Activated CD8-positive, alpha-beta T cell treated with anti-CD3 and anti-CD28 coated beads, Interleukin-2, amount 10 ng/mL, durations not matched to agents 7 days and 5 days (primary cell): ENCODE results near the gene CRIM1. TPM values are rescaled to one million over a fixed set of nuclear protein-coding genes. Genes with fewer than 3 reads are reported as not detected.

Source experiments
- ATAC-seq: fragments of 150-1000 bp; cut with Tn5 transposase; one replicate; pipeline ENCODE4 v1.10.0; 2021; ENCODE audit warnings: moderate library complexity
- CTCF ChIA-PET: fragments of 350-600 bp; sonication (Branson Sonifier 250); formaldehyde crosslinking; loops from one replicate; lab custom pipeline; 2021; ENCODE audit warnings: antibody characterized with exemption; lab: Charles Lee
- POLR2A ChIA-PET: fragments of 350-600 bp; sonication (Branson Sonifier 250); formaldehyde crosslinking; loops from one replicate; lab custom pipeline; 2021; ENCODE audit warnings: antibody characterized with exemption; lab: Charles Lee
- DNase-seq: peaks from one replicate; pipeline ENCODE4 v3.0.0-alpha.2; 2020
- H3K27ac Mint-ChIP-seq: one replicate; pipeline ENCODE4 v1.8.0; 2021; ENCODE audit warnings: mild to moderate bottlenecking, mixed read lengths
- H3K27me3 Mint-ChIP-seq: one replicate; pipeline ENCODE4 v1.8.0; 2021; ENCODE audit warnings: low read depth, mixed read lengths
- H3K36me3 Mint-ChIP-seq: one replicate; pipeline ENCODE4 v1.8.0; 2021; ENCODE audit warnings: low read depth, mixed read lengths
- H3K4me1 Mint-ChIP-seq: one replicate; pipeline ENCODE4 v1.8.0; 2021; ENCODE audit warnings: low read depth, mixed read lengths
- H3K4me3 Mint-ChIP-seq: one replicate; pipeline ENCODE4 v1.8.0; 2021; ENCODE audit warnings: mild to moderate bottlenecking, mixed read lengths
- H3K9me3 Mint-ChIP-seq: one replicate; pipeline ENCODE4 v1.8.0; 2022; ENCODE audit warnings: mixed read lengths; ENCODE audit not compliant: insufficient read depth
- total RNA-seq, 2 experiments: library from RNA; stranded (reverse); gene quantifications; one replicate each; pipeline ENCODE4 v1.2.3, GENCODE V29; 2021

The CRIM1 gene
- total RNA-seq, 2 experiments from 2014 or later, result 3.7 to 4.4 TPM

DNA sequence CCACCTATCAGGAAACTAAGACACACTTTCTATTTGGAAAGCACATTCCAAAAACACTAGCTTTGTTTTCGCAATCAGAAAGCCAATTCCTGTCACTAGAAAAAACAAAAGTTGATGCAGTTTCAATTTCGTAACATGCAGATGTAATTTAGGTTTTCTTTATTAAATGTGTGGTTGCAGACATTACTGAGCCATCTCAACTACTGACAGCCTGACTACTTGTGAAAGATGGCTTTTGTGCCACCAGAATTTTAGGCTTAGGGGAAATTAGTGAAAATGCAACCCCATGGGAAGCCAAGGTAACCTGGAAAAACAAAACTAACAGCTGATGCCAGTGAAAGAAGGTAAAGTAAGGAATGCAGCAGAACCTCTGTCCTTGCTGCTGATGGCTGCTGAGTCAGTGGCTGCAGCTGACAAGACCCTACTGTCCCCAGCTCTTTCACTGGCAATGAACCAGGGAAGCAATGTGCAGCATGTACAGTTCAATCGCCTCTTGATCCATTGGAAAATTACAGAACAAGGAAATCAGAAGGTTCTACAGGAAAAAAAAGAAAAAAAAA lies 207.5 kb downstream of the CRIM1 start:
- ATAC-seq (no peak), DNase-seq (no peak)
- Mint-ChIP-seq H3K27me3 (no peaks in the 10 kb centered on the region), H3K4me3 (no peak overlapping the region), H3K36me3 (peaks cover 14% of the 10 kb centered on the region), H3K27ac (no peak overlapping the region), H3K9me3 (no peaks in the 10 kb centered on the region), H3K4me1 (peaks cover 5% of the 10 kb centered on the region)
- POLR2A ChIA-PET, result no interaction called here
- CTCF ChIA-PET, result interaction anchor here (1.0 to 1.2 kb wide), 2 partner anchors 55 to 102 kb away, joined by 3 to 4 read pairs; no protein-coding TSS in a partner anchor

DNA sequence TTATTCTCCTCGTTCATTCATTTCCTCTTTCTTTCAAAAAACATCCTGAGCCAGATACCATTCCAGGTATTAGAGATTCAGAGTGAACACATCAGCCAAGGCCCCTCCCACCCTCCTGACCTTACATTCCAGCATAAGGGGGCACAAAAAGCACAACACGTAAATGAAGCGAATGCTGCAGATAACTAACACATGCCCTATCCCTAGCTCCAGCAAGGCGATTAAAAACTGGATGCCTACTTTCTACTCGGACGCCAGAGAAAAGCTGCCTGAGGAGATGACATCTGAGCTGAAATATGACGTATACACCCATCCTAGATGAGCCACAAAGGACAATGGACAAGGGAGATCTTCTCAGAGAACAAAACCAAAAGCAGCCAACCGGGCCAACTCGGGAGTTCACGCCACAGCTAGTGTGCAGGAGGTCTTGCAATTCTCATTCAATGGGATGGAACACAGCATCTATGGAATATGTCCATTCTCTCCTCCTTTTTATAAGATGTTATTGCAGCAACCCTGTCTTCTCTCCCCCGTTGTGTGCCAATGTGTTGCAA lies 208.9 kb downstream of the CRIM1 start:
- ChIA-PET CTCF (no interaction called here), POLR2A (no interaction called here)
- Mint-ChIP-seq H3K36me3 (peaks cover 12% of the 10 kb centered on the region), H3K4me1 (peaks cover 5% of the 10 kb centered on the region), H3K27ac (no peak overlapping the region), H3K4me3 (no peak overlapping the region), H3K27me3 (no peaks in the 10 kb centered on the region), H3K9me3 (no peaks in the 10 kb centered on the region)
- DNase-seq (no peak), ATAC-seq (no peak)

DNA sequence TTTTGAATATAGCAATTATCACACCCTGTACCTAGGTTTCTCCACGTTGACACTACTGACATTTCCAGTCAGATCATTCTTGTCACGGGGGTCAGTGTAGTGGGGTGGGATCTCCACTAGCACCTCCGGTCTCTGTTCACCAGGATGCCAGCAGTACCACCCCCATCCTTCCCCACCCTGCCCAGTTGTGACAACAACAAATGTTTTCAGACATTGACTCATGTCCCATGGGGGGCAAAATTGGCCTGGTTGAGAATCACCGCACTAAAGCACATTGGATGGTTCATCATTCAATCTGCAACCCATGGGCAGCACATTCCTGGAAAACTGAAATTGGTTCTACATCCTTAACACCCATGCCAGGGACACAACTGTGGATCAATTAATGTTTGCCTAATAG lies 210.1 kb downstream of the CRIM1 start:
- peaks cover 5% of the 10 kb centered on the region for H3K4me1 Mint-ChIP-seq
- ATAC-seq, result no peak
- no peak for DNase-seq
- H3K27ac Mint-ChIP-seq, result no peak overlapping the region
- CTCF ChIA-PET, result no interaction called here
- POLR2A ChIA-PET, result no interaction called here
- no peaks in the 10 kb centered on the region for H3K9me3 Mint-ChIP-seq
- H3K4me3 Mint-ChIP-seq, result no peak overlapping the region
- no peaks in the 10 kb centered on the region for H3K27me3 Mint-ChIP-seq
- peaks cover 9% of the 10 kb centered on the region for H3K36me3 Mint-ChIP-seq

DNA sequence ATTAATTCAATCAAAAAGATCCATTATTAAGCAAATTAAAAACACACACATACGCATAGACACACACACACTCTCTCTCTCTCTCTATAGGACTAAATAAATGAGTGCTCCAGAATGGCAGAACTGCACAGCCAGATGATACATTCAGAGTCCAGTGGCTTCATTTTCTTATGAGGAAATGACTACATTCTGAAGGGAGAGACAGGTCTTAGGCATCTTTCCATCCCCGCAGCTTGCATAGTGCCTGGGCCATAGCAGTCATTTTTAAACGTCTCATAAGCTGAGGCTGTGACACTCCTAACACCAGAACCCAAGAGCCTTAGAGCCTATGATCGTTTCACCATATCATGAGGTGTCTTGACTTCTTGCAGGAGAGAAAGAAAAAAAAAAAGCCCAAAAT lies 211.3 kb downstream of the CRIM1 start:
- Mint-ChIP-seq H3K4me1 (peaks cover 5% of the 10 kb centered on the region), H3K4me3 (no peak overlapping the region), H3K9me3 (no peaks in the 10 kb centered on the region), H3K36me3 (peaks cover 9% of the 10 kb centered on the region), H3K27ac (no peak overlapping the region), H3K27me3 (no peaks in the 10 kb centered on the region)
- ATAC-seq, result no peak
- ChIA-PET CTCF (interaction anchor here (0.8 kb wide), 1 partner anchor 98 kb away, joined by 3 read pairs; no protein-coding TSS in a partner anchor), POLR2A (no interaction called here)
- DNase-seq, result no peak

DNA sequence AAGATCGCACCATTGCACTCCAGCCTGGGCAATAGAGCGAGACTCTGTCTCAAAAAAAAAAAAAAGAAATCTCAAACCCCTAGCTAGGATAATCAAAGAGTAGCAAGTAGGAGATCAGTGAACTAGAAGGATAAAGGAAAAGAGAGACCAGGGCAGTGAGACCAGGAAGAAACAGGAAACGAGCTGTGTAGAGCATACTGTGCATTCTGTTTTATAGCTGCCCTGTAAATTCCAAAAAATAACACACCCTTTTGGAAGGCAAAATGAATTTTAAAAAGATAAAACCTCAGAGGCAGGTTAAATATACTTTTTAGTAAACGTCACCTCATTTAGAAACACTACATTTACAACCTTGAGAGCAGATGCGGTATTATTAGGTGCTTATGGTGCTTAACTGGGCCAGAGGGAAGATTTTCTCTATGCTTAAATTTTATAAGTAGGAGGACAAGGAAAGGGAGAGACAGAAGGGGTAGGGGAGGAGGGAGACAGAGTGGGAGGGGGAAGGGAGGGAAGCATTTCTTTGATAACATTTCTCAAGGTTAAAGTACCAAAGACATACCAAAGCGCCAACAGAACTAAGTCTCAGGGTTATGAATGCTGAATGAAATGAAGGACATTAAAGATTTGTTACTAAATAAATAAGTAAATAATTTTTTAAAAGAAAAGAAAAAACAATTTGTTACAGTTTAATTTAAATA lies 212.3 kb downstream of the CRIM1 start:
- Mint-ChIP-seq H3K9me3 (no peaks in the 10 kb centered on the region), H3K4me3 (no peak overlapping the region), H3K36me3 (peaks cover 15% of the 10 kb centered on the region), H3K27ac (no peak overlapping the region), H3K4me1 (peaks cover 5% of the 10 kb centered on the region), H3K27me3 (no peaks in the 10 kb centered on the region)
- DNase-seq (no peak), ATAC-seq (no peak)
- CTCF ChIA-PET, result no interaction called here
- POLR2A ChIA-PET, result no interaction called here

DNA sequence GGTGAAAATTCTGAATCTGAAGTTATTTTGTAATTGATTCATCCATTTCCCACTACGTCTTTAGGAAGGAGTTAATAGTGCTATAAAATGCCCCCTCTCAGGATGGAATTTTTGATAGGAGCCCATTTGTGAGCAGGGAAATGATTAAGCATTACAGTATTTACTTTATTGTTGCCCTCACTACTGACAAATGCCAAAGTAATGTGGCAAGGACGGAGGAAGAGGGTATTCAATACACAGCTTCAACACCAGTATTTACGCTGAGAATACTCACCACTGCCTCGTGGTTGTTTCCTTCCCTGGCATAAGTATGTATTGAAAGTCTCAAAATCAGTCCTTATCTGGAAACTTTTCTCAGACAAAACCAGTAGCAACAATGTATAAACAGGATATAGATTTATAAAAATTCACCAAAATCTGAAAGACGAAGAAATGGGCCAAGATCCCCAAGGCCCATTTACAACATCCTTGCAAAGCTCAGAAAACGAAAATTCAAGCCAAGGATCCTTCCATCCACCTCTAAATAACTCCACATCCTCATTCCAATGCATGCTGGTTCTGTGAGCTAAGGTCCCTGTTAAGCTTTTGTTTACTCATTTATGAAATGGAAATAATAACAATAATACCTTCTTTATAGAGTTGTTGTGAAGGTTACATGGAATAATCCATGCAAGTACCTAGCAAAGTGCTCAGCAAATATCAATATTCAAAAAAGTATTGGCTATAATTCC lies 213.1 kb downstream of the CRIM1 start:
- Mint-ChIP-seq H3K36me3 (peaks cover 19% of the 10 kb centered on the region), H3K9me3 (no peaks in the 10 kb centered on the region), H3K27me3 (no peaks in the 10 kb centered on the region), H3K4me3 (no peak overlapping the region), H3K4me1 (no peaks in the 10 kb centered on the region), H3K27ac (no peak overlapping the region)
- ATAC-seq, result no peak
- no peak for DNase-seq
- ChIA-PET CTCF (interaction anchor here (1.4 kb wide), 1 partner anchor 27 kb away, joined by 3 read pairs; no protein-coding TSS in a partner anchor), POLR2A (no interaction called here)

DNA sequence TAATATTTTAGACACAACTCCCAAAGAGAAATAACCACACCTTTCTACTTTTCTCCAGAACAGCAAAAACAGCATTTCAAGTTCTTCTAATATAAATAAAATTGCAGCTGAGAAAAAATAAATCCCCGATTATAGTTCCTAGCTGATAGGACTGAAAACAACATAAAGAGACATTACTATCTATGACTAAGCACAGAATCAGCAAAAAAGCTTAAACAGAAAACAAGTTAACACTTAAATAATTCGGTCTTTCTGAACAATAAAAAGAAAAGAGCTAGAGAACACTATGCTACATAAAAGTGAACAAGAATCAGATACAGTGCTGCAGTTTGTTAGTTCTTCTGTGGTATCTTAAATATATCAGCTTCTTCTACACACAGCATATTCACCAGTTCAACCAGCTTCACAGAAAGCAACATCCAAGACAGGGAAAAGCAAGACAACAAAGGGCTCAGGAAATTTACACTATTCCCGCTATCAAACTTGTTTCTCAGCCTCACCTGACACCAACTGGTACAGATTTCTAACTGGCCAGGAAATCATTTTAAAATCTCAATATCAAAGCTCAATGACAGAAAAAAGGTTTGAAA lies 213.8 kb downstream of the CRIM1 start:
- Mint-ChIP-seq H3K36me3 (peaks cover 19% of the 10 kb centered on the region), H3K4me1 (no peaks in the 10 kb centered on the region), H3K4me3 (no peak overlapping the region), H3K27ac (no peak overlapping the region), H3K27me3 (no peaks in the 10 kb centered on the region), H3K9me3 (no peaks in the 10 kb centered on the region)
- CTCF ChIA-PET, result interaction anchor here (1.4 kb wide), 1 partner anchor 26 kb away, joined by 3 read pairs; no protein-coding TSS in a partner anchor
- POLR2A ChIA-PET, result interaction anchor here (0.6 kb wide), 1 partner anchor 33 kb away, joined by 3 read pairs; no protein-coding TSS in a partner anchor
- ATAC-seq (no peak), DNase-seq (no peak)

DNA sequence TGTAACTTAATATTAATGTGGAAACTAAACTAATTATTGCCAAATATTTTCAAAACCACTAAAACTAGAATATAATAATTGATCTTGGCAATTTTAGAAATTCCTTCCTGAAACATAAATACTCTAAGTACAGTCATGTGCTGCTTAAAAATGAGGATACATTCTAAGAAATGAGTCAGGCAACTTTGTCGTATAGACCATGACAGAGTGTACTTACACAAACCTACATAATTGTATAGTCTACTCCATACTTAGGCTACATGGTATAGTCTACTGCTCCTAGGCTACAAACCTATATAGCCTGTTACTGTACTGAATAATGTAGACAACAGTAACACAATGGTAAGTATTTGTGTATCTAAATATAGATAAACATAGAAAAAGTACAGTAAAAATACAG lies 214.8 kb downstream of the CRIM1 start:
- Mint-ChIP-seq H3K4me3 (no peak overlapping the region), H3K27ac (no peak overlapping the region), H3K27me3 (no peaks in the 10 kb centered on the region), H3K4me1 (no peaks in the 10 kb centered on the region), H3K36me3 (peaks cover 24% of the 10 kb centered on the region), H3K9me3 (no peaks in the 10 kb centered on the region)
- ChIA-PET CTCF (no interaction called here), POLR2A (no interaction called here)
- no peak for ATAC-seq
- DNase-seq, result no peak

DNA sequence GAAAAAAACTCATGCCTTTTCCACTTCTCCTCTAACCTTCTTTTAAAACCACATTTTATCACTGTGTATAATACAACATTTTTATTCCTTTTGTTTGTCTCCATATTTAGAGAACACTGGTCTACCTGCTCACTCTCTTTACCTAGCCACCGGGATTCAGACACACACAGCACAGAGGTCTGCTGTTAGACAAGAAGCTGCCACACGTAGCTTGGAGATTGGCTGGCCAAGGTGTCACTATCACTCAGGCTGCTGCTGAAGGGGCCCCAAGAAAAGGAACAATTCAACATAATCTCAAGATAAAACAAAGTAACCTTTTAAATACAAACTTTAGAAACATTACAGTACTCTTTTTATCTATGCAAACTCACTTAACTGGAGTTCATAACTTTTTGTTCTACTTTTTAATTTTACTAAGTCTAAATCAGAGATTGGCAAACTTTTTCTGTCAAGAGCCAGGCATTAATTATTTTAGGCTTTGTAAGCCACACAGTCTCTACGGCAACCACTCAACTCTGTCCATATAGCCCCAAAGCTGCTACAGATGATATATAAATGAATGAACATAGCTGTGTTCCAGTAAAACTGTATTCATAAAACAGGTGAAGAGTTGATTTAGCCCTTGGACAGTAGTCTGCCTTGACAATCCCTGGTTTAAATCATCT lies 216.6 kb downstream of the CRIM1 start:
- H3K4me1 Mint-ChIP-seq, result no peaks in the 10 kb centered on the region
- no peaks in the 10 kb centered on the region for H3K9me3 Mint-ChIP-seq
- no peaks in the 10 kb centered on the region for H3K27me3 Mint-ChIP-seq
- ATAC-seq (no peak), DNase-seq (no peak)
- ChIA-PET POLR2A (interaction anchor here (0.6 kb wide), 1 partner anchor 26 kb away, joined by 3 read pairs; the partner anchor contains the start of gene FEZ2), CTCF (no interaction called here)
- H3K4me3 Mint-ChIP-seq, result no peak overlapping the region
- H3K27ac Mint-ChIP-seq, result no peak overlapping the region
- peaks cover 32% of the 10 kb centered on the region for H3K36me3 Mint-ChIP-seq

DNA sequence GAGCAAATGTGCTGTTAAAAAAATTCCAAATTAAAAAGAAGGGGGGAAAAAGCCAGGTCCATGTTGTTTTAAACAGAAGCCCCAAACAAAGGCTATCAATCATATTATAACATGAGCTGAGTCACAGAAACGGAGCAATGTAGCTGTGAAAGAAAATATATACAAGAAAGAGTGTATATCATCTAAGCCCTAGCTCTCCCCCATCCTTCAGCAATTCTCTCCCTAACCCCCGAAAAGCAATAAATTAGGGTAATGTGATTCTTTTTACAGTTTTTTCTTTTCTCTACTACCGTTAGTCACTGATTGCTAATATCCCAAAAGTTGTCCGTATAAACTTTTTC lies 217.1 kb downstream of the CRIM1 start:
- DNase-seq, result no peak
- Mint-ChIP-seq H3K36me3 (peaks cover 31% of the 10 kb centered on the region), H3K27ac (no peak overlapping the region), H3K4me1 (no peaks in the 10 kb centered on the region), H3K4me3 (no peak overlapping the region), H3K27me3 (no peaks in the 10 kb centered on the region), H3K9me3 (no peaks in the 10 kb centered on the region)
- POLR2A ChIA-PET, result interaction anchor here (0.6 kb wide), 1 partner anchor 25 kb away, joined by 3 read pairs; the partner anchor contains the start of gene FEZ2
- CTCF ChIA-PET, result no interaction called here
- ATAC-seq, result no peak

DNA sequence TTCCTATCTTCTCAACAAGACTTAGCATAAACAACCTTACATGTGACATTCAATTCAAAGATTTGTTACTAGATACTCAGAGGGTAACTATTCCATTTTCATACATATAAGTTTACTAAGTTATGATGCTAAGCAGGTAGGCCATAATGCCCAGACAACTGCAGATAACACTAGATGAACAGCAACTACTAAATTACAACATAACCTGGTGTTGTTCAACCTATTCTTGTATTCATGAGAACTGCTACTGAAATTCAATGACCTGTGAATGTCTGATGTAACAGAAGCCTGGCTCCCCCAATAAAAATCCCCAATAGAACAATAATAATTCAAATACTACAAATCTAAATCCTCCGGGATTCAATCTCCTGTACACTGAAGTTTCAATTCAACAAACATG lies 217.6 kb downstream of the CRIM1 start:
- Mint-ChIP-seq H3K36me3 (peaks cover 35% of the 10 kb centered on the region), H3K27ac (no peak overlapping the region), H3K4me1 (peaks cover 1% of the 10 kb centered on the region), H3K4me3 (no peak overlapping the region), H3K27me3 (no peaks in the 10 kb centered on the region), H3K9me3 (no peaks in the 10 kb centered on the region)
- DNase-seq, result no peak
- ATAC-seq, result no peak
- CTCF ChIA-PET, result interaction anchor here (0.5 kb wide), 1 partner anchor 212 kb away, joined by 3 read pairs; no protein-coding TSS in a partner anchor
- POLR2A ChIA-PET, result no interaction called here
